ENCODE results near the gene FBXL17.

FBXL17 gene

GRCh38 chr5:107885601-107886000 is 496.3 kb downstream of the FBXL17 start:
- no peak for DNase-seq

GRCh38 chr5:107884871-107885270 is 497.0 kb downstream of the FBXL17 start:
- DNase-seq: no peak

- DNase-seq: no peak
Measured at GRCh38 chr5:107878661-107879060, 503.2 kb downstream of the FBXL17 start.

- DNase-seq: no peak
Measured at GRCh38 chr5:107876906-107877305, 505.0 kb downstream of the FBXL17 start.

- no peak for DNase-seq
Measured at GRCh38 chr5:107876261-107876660, 505.6 kb downstream of the FBXL17 start.

GRCh38 chr5:107875833-107876232 is 506.1 kb downstream of the FBXL17 start:
- DNase-seq: no peak

- DNase-seq: no peak
Measured at GRCh38 chr5:107874795-107875194, 507.1 kb downstream of the FBXL17 start.

GRCh38 chr5:107873877-107874276 is 508.0 kb downstream of the FBXL17 start:
- no peak for DNase-seq

GRCh38 chr5:107871023-107871422 is 510.9 kb downstream of the FBXL17 start:
- DNase-seq: no peak

GRCh38 chr5:107869438-107870115 is 512.3 kb downstream of the FBXL17 start:
- no peak for DNase-seq

GRCh38 chr5:107868650-107869409 is 513.1 kb downstream of the FBXL17 start:
- DNase-seq: no peak

GRCh38 chr5:107867266-107867665 is 514.6 kb downstream of the FBXL17 start:
- DNase-seq: no peak

- DNase-seq: no peak
Measured at GRCh38 chr5:107864793-107865192, 517.1 kb downstream of the FBXL17 start.

- DNase-seq: no peak
Measured at GRCh38 chr5:107863125-107863524, 518.8 kb downstream of the FBXL17 start.

- no peak for DNase-seq
Measured at GRCh38 chr5:107861565-107861964, 520.3 kb downstream of the FBXL17 start.

GRCh38 chr5:107860044-107860443 is 521.9 kb downstream of the FBXL17 start:
- DNase-seq: no peak

- DNase-seq: no peak
Measured at GRCh38 chr5:107858788-107859187, 523.1 kb downstream of the FBXL17 start.

GRCh38 chr5:107858324-107858723 is 523.6 kb downstream of the FBXL17 start:
- no peak for DNase-seq

- no peak for DNase-seq
Measured at GRCh38 chr5:107857785-107858184, 524.1 kb downstream of the FBXL17 start.

- DNase-seq: no peak
Measured at GRCh38 chr5:107855171-107855570, 526.7 kb downstream of the FBXL17 start.

GRCh38 chr5:107853696-107854095 is 528.2 kb downstream of the FBXL17 start:
- no peak for DNase-seq

GRCh38 chr5:107853031-107853430 is 528.9 kb downstream of the FBXL17 start:
- DNase-seq: no peak

GRCh38 chr5:107849118-107849517 is 532.8 kb downstream of the FBXL17 start:
- DNase-seq: no peak

GRCh38 chr5:107840592-107840991 is 541.3 kb downstream of the FBXL17 start:
- no peak for DNase-seq

GRCh38 chr5:107840161-107840560 is 541.7 kb downstream of the FBXL17 start:
- DNase-seq: no peak
